ENCODE measurements around the gene TNFSF4.
"Not testable (repeated sequence)": the region's sequence is repeated elsewhere in the genome, so short reads cannot be mapped to it uniquely, and the experiment has no call there.

TNFSF4 gene, protein sequence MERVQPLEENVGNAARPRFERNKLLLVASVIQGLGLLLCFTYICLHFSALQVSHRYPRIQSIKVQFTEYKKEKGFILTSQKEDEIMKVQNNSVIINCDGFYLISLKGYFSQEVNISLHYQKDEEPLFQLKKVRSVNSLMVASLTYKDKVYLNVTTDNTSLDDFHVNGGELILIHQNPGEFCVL

DNA sequence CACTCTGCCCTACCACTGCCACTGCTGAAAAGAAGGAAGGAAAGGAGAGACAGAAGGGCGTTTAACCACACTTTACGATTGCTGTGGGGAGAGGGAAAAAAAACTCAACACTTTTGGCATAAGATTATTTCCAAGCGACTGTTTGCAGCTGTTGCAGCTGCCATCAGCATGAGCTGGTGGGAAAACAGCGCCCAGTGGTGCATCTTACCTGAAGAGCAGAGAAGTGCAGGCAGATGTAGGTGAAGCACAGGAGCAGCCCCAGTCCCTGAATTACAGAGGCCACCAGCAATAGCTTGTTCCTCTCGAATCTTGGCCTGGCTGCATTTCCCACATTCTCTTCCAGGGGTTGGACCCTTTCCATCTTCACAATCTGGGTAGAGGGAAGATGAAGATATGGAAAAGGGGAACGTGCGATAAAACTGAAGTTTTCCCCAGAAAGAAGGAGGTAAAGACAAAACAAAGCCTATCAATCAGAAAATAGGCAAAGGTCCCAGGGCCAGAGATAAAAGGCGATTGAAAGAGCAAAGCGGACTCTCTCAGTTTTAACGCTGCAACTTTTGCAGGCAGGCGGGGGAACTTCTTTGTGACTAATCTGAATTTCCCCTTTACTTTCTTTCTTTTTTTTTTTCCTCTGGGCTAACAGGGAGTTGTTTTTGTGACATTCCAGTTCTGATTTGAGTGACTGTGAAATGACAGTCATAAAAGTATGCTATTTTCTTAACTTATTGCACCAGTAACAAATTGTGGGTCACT, at the start of gene TNFSF4:
Gene TNFSF4 (minus strand): TSS at position 516 of the 753 bp plus-strand sequence. CDS start 155 bp downstream, at position 361.
- no peak for DNase-seq (ENCODE audit: low spot score)

DNA sequence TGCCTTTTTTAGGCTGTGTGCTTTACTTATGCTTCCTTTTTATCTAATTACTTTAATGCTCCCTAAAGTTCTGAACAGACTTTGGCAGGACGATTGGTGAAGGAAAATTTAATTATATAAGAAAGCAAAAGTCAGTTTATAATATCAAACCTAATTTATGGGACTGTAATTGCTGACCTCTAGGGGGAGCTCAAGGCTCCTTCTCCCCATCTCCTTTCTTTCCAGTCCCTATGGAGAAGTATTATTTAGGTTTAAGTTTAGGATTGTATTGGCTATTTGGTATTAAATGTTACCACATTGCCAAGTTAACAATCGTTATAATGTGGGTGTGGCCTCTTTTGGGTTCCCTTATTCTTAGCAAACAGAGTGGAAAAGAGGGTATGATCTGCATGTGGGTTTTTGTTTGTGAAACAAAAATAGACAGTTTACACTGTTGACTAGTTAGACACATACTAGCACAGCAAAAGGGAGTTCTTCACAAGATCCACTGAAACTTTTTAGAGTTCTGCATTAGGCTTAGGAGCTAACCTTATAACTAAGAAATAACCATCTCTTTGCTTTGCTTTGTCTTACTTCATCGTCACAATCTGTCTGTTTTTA, 48.2 kb upstream of the TNFSF4 start:
- peak; percentile 24 for DNase-seq (ENCODE audit: low spot score)

DNA sequence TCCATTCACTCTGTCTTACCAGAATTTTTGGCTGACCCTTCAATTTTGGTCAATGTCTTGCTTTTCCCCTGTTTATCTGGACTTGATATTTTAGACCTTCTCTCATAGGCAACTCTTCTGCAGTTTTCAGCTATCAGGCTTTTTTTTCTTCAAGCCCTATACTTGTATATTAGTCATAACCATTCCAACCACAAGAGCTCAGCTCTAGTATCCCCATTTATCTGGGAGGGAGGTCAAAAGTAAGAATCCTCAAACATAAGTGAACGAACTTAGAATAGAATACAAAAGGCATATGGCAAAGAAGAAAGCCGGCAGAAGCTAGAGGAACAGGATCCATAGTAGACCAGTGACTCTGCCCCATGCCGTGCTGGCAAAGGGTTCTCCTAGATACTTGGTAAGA, 45.9 kb upstream of the TNFSF4 start:
- no peak for DNase-seq (ENCODE audit: low spot score)

DNA sequence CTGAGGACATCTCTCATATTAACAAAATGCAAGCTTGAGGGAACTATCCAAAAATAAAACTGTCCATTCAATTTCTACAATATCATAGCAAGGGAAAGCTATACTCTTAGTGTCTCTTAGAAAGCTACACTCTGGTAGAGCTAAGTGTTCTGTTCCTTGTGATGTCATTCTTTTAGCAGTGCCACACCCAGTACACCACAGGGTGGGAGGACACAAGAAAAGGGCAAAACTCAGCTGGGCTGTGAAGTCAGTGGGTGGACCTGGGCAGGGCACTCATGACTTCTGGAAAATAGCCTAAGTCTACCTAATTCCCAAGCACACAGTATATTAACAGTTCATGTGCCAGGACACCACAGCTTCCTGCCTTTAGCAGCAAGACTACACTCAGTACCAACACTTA, 42.2 kb upstream of the TNFSF4 start:
- DNase-seq (ENCODE audit: low spot score) = no peak

DNA sequence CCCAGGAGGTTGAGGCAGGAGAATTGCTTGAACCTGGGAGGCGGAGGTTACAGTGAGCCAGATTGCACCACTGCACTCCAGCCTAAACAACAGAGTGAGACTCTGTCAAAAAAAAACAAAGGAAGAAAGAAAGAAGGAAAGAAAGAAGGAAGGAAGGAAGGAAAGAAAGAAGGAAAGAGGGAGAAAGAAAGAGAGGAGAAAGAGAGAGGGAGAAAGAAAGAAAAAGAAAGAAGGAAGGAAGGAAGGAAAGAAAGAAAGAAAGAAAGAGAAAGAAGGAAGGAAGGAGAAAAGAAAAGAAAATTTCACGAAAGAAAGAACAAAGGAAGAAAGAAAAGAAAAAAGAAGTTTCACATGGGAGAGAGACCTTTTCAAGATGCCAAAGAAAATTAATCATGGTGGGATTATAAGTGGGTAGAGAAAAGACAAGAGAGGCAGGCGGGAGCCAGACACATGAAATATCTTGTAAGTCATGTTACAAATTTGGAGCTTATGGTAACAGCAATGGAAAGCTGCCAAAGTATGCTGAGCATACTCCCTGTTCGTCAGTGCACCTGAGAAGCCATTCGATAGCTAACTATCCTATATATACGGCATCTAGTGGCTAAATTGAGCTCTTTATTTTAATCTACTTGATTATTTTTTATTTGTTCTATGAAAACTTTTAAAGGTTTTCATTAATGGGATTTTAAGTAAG, 41.3 kb upstream of the TNFSF4 start:
- no peak for DNase-seq (ENCODE audit: low spot score)

DNA sequence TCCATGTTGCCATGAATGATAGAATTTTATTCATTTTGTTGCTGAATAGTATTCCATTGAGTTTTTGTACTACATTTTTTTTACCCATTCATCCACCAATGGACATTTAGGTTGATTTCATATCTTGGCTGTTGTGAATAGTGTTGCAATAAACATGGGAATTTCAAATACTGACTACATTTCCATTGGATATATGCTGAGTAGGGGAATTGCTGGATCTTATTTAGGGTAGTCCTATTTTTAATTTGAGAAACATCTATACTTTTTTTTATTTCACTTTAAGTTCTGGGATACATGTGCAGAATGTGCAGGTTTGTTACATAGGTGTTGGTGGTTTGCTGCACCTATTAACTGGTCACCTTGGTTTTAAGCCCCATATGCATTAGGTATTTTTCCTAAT, 38.8 kb upstream of the TNFSF4 start:
- no peak for DNase-seq (ENCODE audit: low spot score)

DNA sequence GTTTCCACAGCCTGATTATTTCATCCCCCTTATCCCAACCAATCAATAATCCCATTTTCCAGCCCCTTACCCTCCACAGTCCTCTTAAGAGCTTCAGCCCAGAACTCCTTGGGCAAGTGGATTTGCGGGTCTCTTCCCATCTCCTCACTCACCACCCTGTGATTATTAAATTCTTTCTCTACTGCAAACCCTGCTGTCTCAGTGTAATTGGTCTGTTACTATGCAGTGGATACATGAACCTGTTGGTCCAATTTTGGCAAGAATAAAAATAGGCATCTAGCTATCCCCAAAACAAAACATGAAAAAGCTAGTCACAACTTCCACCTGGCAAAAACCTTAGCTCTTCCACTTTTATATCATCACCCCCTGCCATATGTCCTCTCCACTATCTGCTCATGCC, 36.2 kb upstream of the TNFSF4 start:
- DNase-seq (ENCODE audit: low spot score) = no peak

DNA sequence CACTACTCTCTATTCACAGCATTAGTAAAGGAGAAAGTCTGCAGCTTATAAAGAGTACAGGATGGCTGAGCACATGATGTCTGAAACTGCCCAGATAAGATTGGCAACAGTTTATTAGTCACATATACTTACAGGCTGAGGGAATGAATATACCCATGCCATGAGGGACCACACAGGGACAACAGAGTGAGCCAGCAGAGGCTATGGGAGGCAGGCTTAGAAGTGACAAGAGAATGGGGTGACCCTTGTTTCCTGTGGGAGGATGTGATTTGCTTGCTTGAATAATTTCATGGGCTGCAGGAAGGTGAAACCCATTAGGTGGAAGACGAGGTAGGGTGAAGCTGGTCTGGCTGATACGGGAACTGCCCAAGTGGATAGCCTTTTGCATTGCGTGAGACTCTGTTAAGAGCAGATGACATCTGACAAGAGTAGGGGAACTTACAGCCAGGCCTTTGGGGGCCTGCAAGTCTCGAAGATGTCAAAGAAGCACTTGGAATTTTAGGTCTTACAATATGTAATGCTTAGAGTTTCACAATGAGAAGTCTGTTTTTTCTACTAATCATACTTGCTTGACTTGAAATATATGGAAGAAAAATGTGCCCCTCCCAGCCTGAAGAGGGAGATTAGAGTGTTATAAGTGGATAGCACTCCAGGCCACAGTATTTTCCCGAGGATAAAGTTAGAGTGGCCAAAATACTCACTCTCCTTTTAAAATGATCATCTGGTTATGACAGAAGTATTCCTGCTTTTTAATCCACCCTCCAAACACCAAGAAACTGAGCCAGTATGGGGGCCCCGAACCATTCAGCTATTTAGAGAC, 34.6 kb upstream of the TNFSF4 start:
- DNase-seq (ENCODE audit: low spot score) = no peak

DNA sequence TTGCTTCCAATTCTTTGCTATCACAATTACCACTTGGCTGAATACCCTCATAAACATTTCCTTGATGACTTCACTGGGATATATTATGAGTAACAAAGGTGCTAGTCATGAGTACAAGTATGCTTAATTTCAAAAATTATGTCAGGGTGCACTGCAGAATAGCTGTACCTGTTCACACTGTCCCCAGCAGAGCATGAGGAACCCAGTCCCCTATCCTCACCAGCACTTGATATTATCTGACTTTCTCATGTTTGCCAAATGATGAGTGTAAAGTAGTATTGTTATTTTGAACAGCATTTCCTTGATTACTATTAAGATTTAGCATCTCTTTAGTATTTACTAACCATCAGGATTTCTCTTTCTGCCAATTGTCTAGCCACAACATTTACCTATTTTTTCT, 33.5 kb upstream of the TNFSF4 start:
- DNase-seq (ENCODE audit: low spot score) = no peak

DNA sequence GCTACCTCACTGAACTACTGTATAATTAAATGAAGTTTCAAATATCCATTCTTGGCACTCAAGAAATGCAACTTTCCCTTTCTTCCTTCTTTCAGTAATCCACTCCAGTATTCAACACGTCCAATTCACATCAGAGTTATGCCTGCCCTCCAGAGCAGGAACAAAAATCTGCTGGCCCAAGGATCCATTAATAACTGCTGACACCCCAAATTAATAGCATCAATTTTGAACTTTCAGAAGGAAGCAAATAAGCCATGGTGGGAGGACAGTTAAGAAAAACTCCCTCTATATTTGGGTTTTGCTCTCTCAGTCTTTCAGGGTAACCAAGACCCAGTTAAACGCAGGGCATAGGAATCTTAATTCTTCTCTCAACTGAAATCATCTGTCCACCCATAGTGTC, 31.9 kb upstream of the TNFSF4 start:
- DNase-seq (ENCODE audit: low spot score) = no peak

DNA sequence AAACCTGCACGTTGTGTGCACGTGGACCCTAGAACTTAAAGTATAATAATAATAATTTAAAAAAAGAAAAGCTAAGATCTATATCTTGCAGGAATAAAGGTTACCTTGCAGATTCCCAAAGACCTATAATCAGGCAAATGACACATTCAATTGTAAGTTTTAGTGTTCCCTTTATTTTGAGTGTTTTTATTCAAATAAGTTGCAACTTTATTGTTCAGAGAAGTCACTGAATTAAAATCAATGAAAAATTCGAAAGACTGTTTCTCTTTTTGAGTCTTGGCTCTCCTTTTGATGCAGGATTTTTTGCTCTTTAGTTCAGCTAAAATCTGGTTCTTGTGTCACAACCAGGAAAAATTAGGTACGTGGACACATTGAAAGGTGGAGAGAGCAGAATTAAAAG, 27.8 kb upstream of the TNFSF4 start:
- DNase-seq (ENCODE audit: low spot score) = no peak

DNA sequence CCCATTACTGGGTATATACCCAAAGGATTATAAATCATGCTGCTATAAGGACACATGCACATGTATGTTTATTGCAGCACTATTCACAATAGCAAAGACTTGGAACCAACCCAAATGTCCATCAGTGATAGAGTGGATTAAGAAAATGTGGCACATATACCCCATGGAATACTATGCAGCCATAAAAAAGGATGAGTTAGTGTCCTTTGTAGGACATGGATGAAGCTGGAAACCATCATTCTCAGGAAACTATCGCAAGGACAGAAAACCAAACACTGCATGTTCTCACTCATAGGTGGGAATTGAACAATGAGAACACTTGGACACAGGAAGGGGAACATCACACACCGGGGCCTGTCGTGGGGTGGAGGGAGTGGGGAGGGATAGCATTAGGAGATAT, 27.3 kb upstream of the TNFSF4 start:
- DNase-seq (ENCODE audit: low spot score) = not testable (repeated sequence)

DNA sequence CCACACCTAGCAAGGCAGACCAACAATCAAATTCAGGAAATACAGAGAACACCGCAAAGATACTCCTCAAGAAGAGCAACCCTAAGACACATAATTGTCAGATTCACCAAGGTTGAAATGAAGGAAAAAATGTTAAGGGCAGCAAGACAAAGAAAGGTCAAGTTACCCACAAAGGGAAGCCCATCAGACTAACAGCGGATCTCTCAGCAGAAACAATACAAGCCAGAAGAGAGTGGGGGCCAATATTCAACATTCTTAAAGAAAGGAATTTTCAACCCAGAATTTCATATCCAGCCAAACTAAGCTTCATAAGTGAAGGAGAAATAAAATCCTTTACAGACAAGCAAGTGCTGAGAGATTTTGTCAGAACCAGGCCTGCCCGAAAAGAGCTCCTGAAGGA, 21.9 kb upstream of the TNFSF4 start:
- not testable (repeated sequence) for DNase-seq (ENCODE audit: low spot score)

DNA sequence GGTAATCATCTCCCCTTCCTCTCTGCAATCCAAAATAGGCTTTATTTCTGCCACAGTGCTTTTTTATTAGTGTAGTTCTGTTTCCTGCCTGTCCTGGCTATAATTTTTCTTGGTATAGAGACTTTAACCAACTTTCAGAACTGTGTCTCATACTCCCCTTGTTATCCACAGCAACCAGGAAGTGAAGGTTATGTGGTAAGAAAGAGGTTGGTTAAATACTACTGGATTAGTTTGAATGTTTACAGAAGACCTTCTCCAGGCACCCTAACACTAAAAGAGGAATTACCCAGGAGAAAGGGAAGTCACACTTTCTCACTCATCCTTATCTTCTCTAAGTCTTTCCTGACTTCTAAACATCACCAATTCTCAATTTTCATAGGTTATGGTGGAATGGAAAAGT, 17.8 kb upstream of the TNFSF4 start:
- DNase-seq (ENCODE audit: low spot score) = no peak

DNA sequence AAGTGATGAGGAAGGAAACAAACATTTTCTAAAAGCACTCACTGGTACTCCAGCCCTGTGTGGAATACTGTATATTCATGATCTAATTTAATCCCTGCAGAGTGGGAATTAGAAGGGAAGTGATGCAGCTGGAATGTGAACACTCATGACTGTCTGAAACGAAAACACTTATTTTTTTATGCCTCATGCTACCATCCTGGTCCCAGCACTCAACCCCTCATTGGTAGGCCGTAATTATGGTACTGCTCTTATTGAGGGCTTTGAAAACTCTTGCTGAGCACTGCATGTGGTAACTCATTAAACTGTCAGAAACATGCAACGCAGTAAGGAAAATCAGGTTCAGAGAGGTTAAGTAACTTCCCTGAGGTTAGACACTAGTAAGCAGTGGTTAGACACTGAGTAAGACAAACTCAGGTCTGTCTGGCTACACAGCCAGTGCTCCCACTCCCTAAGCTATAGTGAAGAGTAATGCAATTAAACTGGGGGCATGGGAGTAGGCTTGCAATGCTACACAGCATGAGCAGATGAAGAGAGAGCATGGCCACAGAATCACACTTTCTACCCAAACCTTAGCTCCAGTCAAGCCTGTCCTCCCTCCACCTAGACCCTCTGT, 17.3 kb upstream of the TNFSF4 start:
- no peak for DNase-seq (ENCODE audit: low spot score)

DNA sequence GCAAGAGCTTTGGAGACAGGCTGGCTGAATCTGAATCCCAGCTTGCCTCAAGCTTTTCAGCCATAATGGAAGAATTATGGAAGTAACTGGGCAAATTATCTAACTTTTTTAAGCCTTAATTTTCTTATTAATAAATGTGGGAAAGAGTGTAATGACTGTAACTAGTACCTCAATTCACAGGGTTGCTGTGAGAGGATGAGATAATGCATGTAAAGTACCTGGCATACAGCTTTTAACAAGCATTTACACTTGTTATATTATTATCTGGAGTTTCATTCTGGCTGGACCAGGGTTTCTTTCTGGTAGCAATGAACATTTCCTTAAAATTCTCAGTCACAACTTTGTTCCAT, 15.9 kb upstream of the TNFSF4 start:
- no peak for DNase-seq (ENCODE audit: low spot score)

DNA sequence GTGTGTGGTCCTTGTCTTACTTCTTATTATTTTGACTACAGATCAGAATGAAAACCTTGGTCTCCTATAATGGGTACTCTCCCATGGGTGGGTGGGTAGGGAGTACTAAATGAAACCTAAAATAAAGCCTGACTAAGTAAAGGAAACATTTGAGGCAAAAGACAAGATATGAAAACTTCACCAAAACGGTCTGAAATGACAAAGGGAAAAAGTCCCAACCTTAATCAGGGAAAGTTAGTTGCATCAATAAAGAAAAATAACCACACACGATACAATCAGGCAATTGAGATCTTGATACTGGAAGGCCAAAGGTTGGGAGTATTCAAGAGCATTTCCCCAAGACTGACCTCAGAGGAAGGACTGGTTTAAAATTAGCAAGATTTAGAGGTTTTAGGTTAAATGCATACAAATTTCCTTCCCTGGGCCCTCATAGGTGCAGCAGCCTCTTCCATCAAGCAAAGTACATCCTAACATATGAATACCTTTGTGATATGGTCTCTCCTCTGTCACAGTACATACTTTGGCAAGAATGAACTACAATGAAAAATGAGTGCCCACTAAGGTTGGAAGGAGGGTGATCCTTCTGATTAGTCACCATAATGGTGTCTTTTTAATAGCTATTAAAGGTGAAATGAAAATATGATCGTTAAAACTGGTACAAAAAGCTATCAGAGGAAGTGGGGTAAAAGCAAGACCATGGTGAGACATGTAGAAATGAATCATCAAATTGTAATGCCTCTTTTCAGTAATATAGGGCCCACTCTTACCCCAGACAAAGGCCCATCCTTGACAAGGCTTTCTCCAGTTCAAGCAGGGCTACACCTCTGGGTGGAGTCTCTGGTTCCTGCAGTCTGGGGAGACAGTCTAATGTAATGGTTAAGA, 15.3 kb upstream of the TNFSF4 start:
- no peak for DNase-seq (ENCODE audit: low spot score)

DNA sequence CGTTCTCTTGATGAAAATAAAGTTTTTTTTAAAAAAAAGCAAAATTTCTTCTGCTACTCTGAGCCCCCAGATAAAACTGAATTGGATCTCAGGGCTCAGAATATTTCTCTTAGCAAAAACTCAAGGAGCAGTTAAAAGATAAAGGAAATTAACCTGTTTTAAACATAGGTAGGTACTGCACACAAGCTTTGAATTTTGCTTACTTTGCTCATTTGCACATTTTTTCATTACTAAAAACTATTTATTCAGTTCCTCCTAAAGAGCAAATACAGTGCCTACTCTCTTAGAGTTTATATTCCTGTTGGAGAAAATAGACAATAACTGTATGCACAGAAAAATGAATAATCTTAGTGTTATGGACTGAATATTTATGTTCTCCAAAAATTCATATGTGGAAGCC, 13.0 kb upstream of the TNFSF4 start:
- no peak for DNase-seq (ENCODE audit: low spot score)

DNA sequence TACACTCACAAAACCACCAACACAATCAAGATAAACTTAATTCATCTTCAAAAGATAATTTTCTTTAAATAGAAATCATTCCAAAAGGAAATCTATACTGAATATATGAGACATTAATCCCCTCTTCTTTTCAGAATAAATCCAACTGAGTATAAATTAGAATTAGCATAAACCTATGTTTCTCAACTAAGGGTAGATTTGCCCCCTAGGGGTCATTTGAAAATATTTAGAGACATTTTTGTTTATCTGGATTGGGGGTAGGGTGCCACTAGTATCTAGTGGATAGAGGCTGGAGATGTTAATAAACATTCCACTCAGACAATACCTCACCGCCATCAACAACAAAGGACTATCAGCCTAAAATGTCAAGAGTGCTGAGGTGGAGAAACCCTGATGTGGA, 6.5 kb upstream of the TNFSF4 start:
- no peak for DNase-seq (ENCODE audit: low spot score)

DNA sequence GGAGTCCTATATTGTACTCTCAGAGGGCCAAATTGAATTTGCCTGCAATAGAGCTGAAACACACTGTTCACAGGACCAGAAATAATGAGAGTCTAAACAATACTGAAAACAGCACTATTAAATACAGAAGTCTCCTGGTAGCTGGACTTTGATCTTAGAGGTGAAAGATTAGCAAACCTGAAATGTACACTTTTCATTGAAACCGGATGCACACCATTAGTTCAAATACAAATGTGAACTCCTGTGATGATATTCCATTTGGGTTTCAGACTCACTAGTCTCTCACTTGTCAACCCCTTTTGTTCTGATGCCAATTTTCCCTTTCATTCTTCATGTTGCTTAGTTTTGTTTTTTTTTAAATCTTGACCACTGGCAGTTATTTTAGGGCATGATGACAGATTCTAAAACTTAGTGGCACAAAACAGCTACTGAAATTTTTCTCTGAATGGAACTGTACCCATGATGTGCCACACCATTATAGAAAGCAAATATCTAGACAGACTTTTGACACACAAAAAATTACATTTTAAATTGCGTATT, 5.9 kb upstream of the TNFSF4 start:
- no peak for DNase-seq (ENCODE audit: low spot score)
